HCT116 (cell line): ENCODE data around the gene AMPD3. TPM values are rescaled to one million over a fixed set of nuclear protein-coding genes. Genes with fewer than 3 reads are reported as not detected.

Experiments
- ATAC-seq: fragments of 200-7000 bp; cut with Tn5 transposase; 2 replicates; pipeline ENCODE4 v1.9.1; 2020; ENCODE audit warnings: mild to moderate bottlenecking, moderate library complexity
- BruUV-seq: library from RNA; stranded (reverse); fragments of 400-500 nt; replicated peaks from 2 replicates; lab custom pipeline; 2021; lab: Mats Ljungman, UMichigan
- CTCF ChIA-PET: fragments of 300-600 bp; sonication (Branson Sonifier 250); formaldehyde crosslinking; loops from one replicate; lab custom pipeline; 2021; ENCODE audit warnings: antibody characterized with exemption; lab: Charles Lee
- POLR2A ChIA-PET: fragments of 300-600, 350-600 bp; sonication (Branson Sonifier 250); formaldehyde crosslinking; loops from one replicate; lab custom pipeline; 2021; ENCODE audit warnings: antibody characterized with exemption; lab: Charles Lee
- RAD21 ChIA-PET, 2 experiments: fragments of 300-600 bp; sonication (Branson Sonifier 250); formaldehyde crosslinking; loops; one replicate each; lab custom pipeline; 2023; ENCODE audit warnings: low total read pairs in 2 of 2; ENCODE audit not compliant: uncharacterized antibody in 2 of 2, unreplicated experiment in 2 of 2, low non-redundant PET in 1 of 2; lab: Charles Lee
- DNase-seq: peaks from one replicate; pipeline ENCODE4 v3.0.0-alpha.2; 2010; ENCODE audit warnings: low read depth, low spot score
- H2AFZ ChIP-seq: fragments of 200-600 bp; shearing (Covaris generic), sonication (generic); 2 replicates; pipeline ENCODE4 v1.6.1; 2017; ENCODE audit warnings: low read depth, mixed run types, mixed read lengths, antibody characterized with exemption, low read length; ENCODE audit not compliant: poor library complexity, severe bottlenecking
- H3K27ac ChIP-seq: 2 replicates; pipeline ENCODE4 v1.5.1; 2012; ENCODE audit warnings: low read depth, low read length
- H3K27me3 ChIP-seq: fragments of 200-600 bp; sonication (generic); 2 replicates; pipeline ENCODE4 v1.6.1; 2016; ENCODE audit warnings: mixed run types, low read length, mixed read lengths; ENCODE audit not compliant: insufficient read depth
- H3K36me3 ChIP-seq, 2 experiments: fragments of 200-500 bp in 1 of 2; fragments of 200-600 bp in 1 of 2; sonication (Bioruptor generic) in 1 of 2; sonication (generic) in 1 of 2; 2 replicates each; pipeline versions ENCODE4 v1.5.1 to v1.6.1; 2014 to 2016; ENCODE audit warnings: low read length in 2 of 2, inconsistent platforms in 1 of 2, mixed read lengths in 1 of 2, mixed run types in 1 of 2; ENCODE audit not compliant: insufficient read depth in 2 of 2, control insufficient read depth in 1 of 2
- H3K4me1 ChIP-seq, 2 experiments: fragments of 200-600 bp in 1 of 2; sonication (generic) in 1 of 2; 2 replicates each; pipeline versions ENCODE4 v1.5.1 to v1.6.1; 2012 to 2017; ENCODE audit warnings: low read length in 2 of 2, inconsistent platforms in 1 of 2, mild to moderate bottlenecking in 1 of 2, mixed read lengths in 1 of 2, mixed run types in 1 of 2, moderate library complexity in 1 of 2; ENCODE audit not compliant: insufficient read depth in 2 of 2, control insufficient read depth in 1 of 2
- H3K4me2 ChIP-seq: fragments of 200-600 bp; sonication (generic); 2 replicates; pipeline ENCODE4 v1.6.1; 2017; ENCODE audit warnings: mixed run types, low read length, mixed read lengths
- H3K4me3 ChIP-seq, 2 experiments: fragments of 200-600 bp in 1 of 2; sonication (generic) in 1 of 2; replicated peaks in 1 of 2; 2 replicates each; pipeline ENCODE4 v1.5.1; 2011 to 2016; ENCODE audit warnings: low read length in 2 of 2, control low read depth in 1 of 2, low read depth in 1 of 2, mild to moderate bottlenecking in 1 of 2, mixed read lengths in 1 of 2, mixed run types in 1 of 2
- H3K79me2 ChIP-seq: fragments of 200-600 bp; sonication (generic); 2 replicates; pipeline ENCODE4 v1.6.1; 2017; ENCODE audit warnings: mild to moderate bottlenecking, mixed run types, low read length, moderate library complexity, mixed read lengths; ENCODE audit not compliant: insufficient read depth
- H3K9ac ChIP-seq: fragments of 200-600 bp; sonication (generic); 2 replicates; pipeline ENCODE4 v1.6.1; 2016; ENCODE audit warnings: low read length, mixed read lengths
- H3K9me2 ChIP-seq: fragments of 200-600 bp; sonication (generic), shearing (Covaris generic); 2 replicates; pipeline ENCODE4 v1.6.1; 2017; ENCODE audit warnings: mixed run types, mild to moderate bottlenecking, moderate library complexity; ENCODE audit not compliant: insufficient read depth
- H3K9me3 ChIP-seq, 2 experiments: fragments of 200-500 bp in 1 of 2; fragments of 200-600 bp in 1 of 2; sonication (Bioruptor generic) in 1 of 2; sonication (generic) in 1 of 2; 2 replicates each; pipeline ENCODE4 v1.6.1; 2014 to 2017; ENCODE audit warnings: low read length in 2 of 2, mixed read lengths in 2 of 2, inconsistent platforms in 1 of 2, low read depth in 1 of 2, mild to moderate bottlenecking in 1 of 2, mixed run types in 1 of 2, moderate library complexity in 1 of 2; ENCODE audit not compliant: control insufficient read depth in 1 of 2, insufficient read depth in 1 of 2
- H4K20me1 ChIP-seq: fragments of 200-600 bp; sonication (generic), shearing (Covaris generic); 2 replicates; pipeline ENCODE4 v1.6.1; 2017; ENCODE audit warnings: mixed run types, mild to moderate bottlenecking, moderate library complexity; ENCODE audit not compliant: insufficient read depth
- CTCF ChIP-seq, 3 experiments: fragments of 200-600 bp in 1 of 3; sonication (generic) in 1 of 3; IDR thresholded peaks in 2 of 3; conservative IDR thresholded peaks in 1 of 3; 2 replicates each; pipeline ENCODE4 v1.5.1; 2012 to 2017; ENCODE audit warnings: low read depth in 2 of 3, low read length in 2 of 3, antibody characterized with exemption in 1 of 3, borderline replicate concordance in 1 of 3, control low read depth in 1 of 3, mild to moderate bottlenecking in 1 of 3, mixed read lengths in 1 of 3, mixed run types in 1 of 3, moderate library complexity in 1 of 3; ENCODE audit not compliant: insufficient read depth in 1 of 3
- EZH2 ChIP-seq: fragments of 200-600 bp; sonication (generic); IDR thresholded peaks from 2 replicates; pipeline ENCODE4 v1.6.1; 2017; ENCODE audit warnings: antibody characterized with exemption, mixed run types
- FOSL1 ChIP-seq: IDR thresholded peaks from 2 replicates; pipeline ENCODE4 v1.6.1; 2012; ENCODE audit warnings: low read depth
- POLR2A ChIP-seq: IDR thresholded peaks from 2 replicates; pipeline ENCODE4 v1.7.0; 2011; ENCODE audit warnings: borderline replicate concordance; ENCODE audit not compliant: insufficient read depth, insufficient read length; ENCODE audit errors: extremely low read depth
- RAD21 ChIP-seq: IDR thresholded peaks from 2 replicates; pipeline ENCODE4 v1.6.1; 2012; ENCODE audit warnings: low read depth, mild to moderate bottlenecking
- SIN3A ChIP-seq: IDR thresholded peaks from 2 replicates; pipeline ENCODE4 v1.6.1; 2012; ENCODE audit warnings: low read depth
- ZBTB33 ChIP-seq: IDR thresholded peaks from 2 replicates; pipeline ENCODE4 v1.6.1; 2011; ENCODE audit warnings: mild to moderate bottlenecking, low read length, moderate library complexity; ENCODE audit not compliant: insufficient replicate concordance; ENCODE audit errors: extremely low read depth
- intact Hi-C: fragments of 100-400 bp; cut with micrococcal nuclease; formaldehyde crosslinking; loops from 2 replicates; pipeline ENCODE4 v1.10.0; 2022
- total RNA-seq: library from RNA; stranded (reverse); gene quantifications from one replicate; pipeline ENCODE4 v1.2.1, GENCODE V29; 2021; ENCODE audit not compliant: unreplicated experiment

The AMPD3 gene
- total RNA-seq, 1 experiment from 2014 or later = 25.9 TPM

GRCh38 chr11:10432493-10432892 lies 22.6 kb upstream of the AMPD3 start (continued):
- TF ChIP-seq CTCF (IDR thresholded peaks at IDR 0.05 in 2 of 3, conservative IDR thresholded peaks at IDR 0.05 in 1 of 3; ENCODE audit: borderline replicate concordance in 1 of 3, insufficient read depth in 1 of 3, low read depth in 2 of 3, low read length in 2 of 3) = no peak
- TF ChIP-seq ZBTB33 = no peak
- no peak for TF ChIP-seq POLR2A

GRCh38 chr11:10432971-10433370 lies 22.1 kb upstream of the AMPD3 start:
- Histone ChIP-seq H3K4me2 (no peak overlapping the region), H4K20me1 (no peaks in the 10 kb centered on the region), H3K27ac (no peak overlapping the region), H3K4me3 (no peak overlapping the region), H3K36me3 (no peaks in the 10 kb centered on the region)
- POLR2A ChIA-PET = no interaction called here
- DNase-seq (no peak), ATAC-seq (no peak)
- intact Hi-C loops = no loop called here
- RAD21 ChIA-PET = no interaction called here
- TF ChIP-seq CTCF (IDR thresholded peaks at IDR 0.05 in 2 of 3, conservative IDR thresholded peaks at IDR 0.05 in 1 of 3; ENCODE audit: borderline replicate concordance in 1 of 3, insufficient read depth in 1 of 3, low read depth in 2 of 3, low read length in 2 of 3) (no peak), RAD21 (no peak), EZH2 (no peak), SIN3A (no peak), FOSL1 (no peak)
- TF ChIP-seq, all 23 proteins: peak for 0
- H3K4me1 ChIP-seq = no peaks in the 10 kb centered on the region
- no peak overlapping the region for H3K9ac ChIP-seq
- H3K27me3 ChIP-seq = no peaks in the 10 kb centered on the region
- no peak overlapping the region for H2AFZ ChIP-seq
- H3K79me2 ChIP-seq = no peaks in the 10 kb centered on the region
- CTCF ChIA-PET = no interaction called here
- no peaks in the 10 kb centered on the region for H3K9me3 ChIP-seq
- H3K9me2 ChIP-seq = no peaks in the 10 kb centered on the region
- no TSS peak for BruUV-seq
